Sigmoid colon (tissue), 7 donors: ENCODE data around the gene MAP2. TPM values are rescaled to one million over a fixed set of nuclear protein-coding genes. Genes with fewer than 3 reads are reported as not detected.
A peak's percentile ranks its signal among the peaks of the same experiment; 100 is the strongest.

Experiments used
- DNase-seq: peaks from one replicate; pipeline ENCODE4 v3.0.0-alpha.2; 2019
- H3K27ac ChIP-seq, 4 donors: fragments of 200-600 bp; sonication (generic); one replicate each; pipeline ENCODE4 v1.5.1; 2016 to 2019; ENCODE audit warnings: mild to moderate bottlenecking in 1 of 4
- H3K27me3 ChIP-seq, 3 donors: fragments of 200-600 bp; sonication (generic); one replicate each; pipeline ENCODE4 v1.5.1; 2019; ENCODE audit warnings: mild to moderate bottlenecking in 1 of 3
- H3K36me3 ChIP-seq, 4 donors: fragments of 200-600 bp; sonication (generic); one replicate each; pipeline ENCODE4 v1.5.1; 2016 to 2019
- H3K4me1 ChIP-seq, 4 donors: fragments of 200-600 bp; sonication (generic); one replicate each; pipeline ENCODE4 v1.5.1; 2017 to 2019
- H3K4me3 ChIP-seq, 4 donors: fragments of 200-600 bp; sonication (generic); one replicate each; pipeline ENCODE4 v1.5.1; 2017 to 2019; ENCODE audit warnings: mild to moderate bottlenecking in 2 of 4, moderate library complexity in 1 of 4
- H3K9me3 ChIP-seq, 4 donors: fragments of 200-600 bp in 3 of 4; sonication (generic) in 3 of 4; one replicate each; pipeline versions ENCODE4 v1.5.1 to v1.6.1; 2013 to 2019
- CTCF ChIP-seq, 4 experiments: fragments of 450-650 bp in 3 of 4; fragments of 200-600 bp in 1 of 4; IDR thresholded peaks; one replicate each; pipeline ENCODE4 v1.5.1; 2016 to 2019; ENCODE audit warnings: antibody characterized with exemption in 4 of 4, mild to moderate bottlenecking in 3 of 4, moderate library complexity in 2 of 4
- EP300 ChIP-seq, 4 donors: sonication (generic); formaldehyde crosslinking; IDR thresholded peaks; one replicate each; pipeline ENCODE4 v1.6.1; 2017; ENCODE audit warnings: antibody characterized with exemption in 4 of 4
- POLR2A ChIP-seq, 2 donors: fragments of 450-650 bp; IDR thresholded peaks; one replicate each; pipeline ENCODE4 v1.6.1; 2016; ENCODE audit warnings: antibody characterized with exemption in 2 of 2, mild to moderate bottlenecking in 2 of 2, moderate library complexity in 2 of 2
- POLR2AphosphoS5 ChIP-seq, 4 donors: sonication (generic); formaldehyde crosslinking; IDR thresholded peaks; one replicate each; pipeline ENCODE4 v1.6.1; 2017; ENCODE audit warnings: antibody characterized with exemption in 4 of 4
- WGBS, 2 donors: extraction: QIAGEN DNeasy Blood & Tissue Kit; methylation state at CpG; one replicate each; pipeline ENCODE4 v1.1.7; 2013; 5-methylcytosine and 5-hydroxymethylcytosine counted together
- intact Hi-C: fragments of 100-400 bp; cut with DNase I; formaldehyde crosslinking; loops from one replicate; pipeline ENCODE4 v1.15.1; 2023
- polyA plus RNA-seq, 3 donors: library from polyadenylated mRNA; stranded (reverse); fragments of 200-250 nt; gene quantifications; one replicate each; pipeline ENCODE4 v1.2.3, GENCODE V29; 2013
- total RNA-seq, 4 donors: library from RNA; depleted of rRNA; stranded (reverse); fragments of >200 nt; gene quantifications; one replicate each; pipeline ENCODE4 v1.1.0, GENCODE V29; 2016
- donor health status: healthy with polysubstance abuse.
- donor health status: Bipolar disorder and iron deficiency.
- donor health status: healthy.

Gene MAP2
- total and polyA plus RNA-seq, 7 donors, result 0.46 to 21.8 (median 8.4) TPM

- TF ChIP-seq CTCF (IDR thresholded peaks at IDR 0.05), result no peak
- TF ChIP-seq EP300 (IDR thresholded peaks at IDR 0.05), result no peak
- TF ChIP-seq POLR2A (IDR thresholded peaks at IDR 0.05), result no peak
- TF ChIP-seq POLR2AphosphoS5 (IDR thresholded peaks at IDR 0.05), result no peak
- H3K36me3 ChIP-seq, result no peaks in the 10 kb centered on the region
- WGBS, 2 donors, result 38 to 43% methylated on average over 17 of the region's 17 CpGs
- H3K4me1 ChIP-seq, result no peaks in the 10 kb centered on the region
- peak overlapping the region in 2 of 4 donors; percentile 4 to 28 for H3K4me3 ChIP-seq
- no peaks in the 10 kb centered on the region for H3K27me3 ChIP-seq
- intact Hi-C loops, result loop anchor here (10.0 kb wide), 1 partner anchor 244 kb away; no protein-coding TSS in a partner anchor
- no peak overlapping the region for H3K27ac ChIP-seq
- no peak for DNase-seq
- no peaks in the 10 kb centered on the region for H3K9me3 ChIP-seq
Observed at GRCh38 chr2:209579230-209579749, 155.4 kb downstream of the MAP2 start.

- Histone ChIP-seq H3K36me3 (no peaks in the 10 kb centered on the region), H3K4me1 (no peaks in the 10 kb centered on the region), H3K27ac (no peak overlapping the region), H3K27me3 (no peaks in the 10 kb centered on the region), H3K9me3 (no peaks in the 10 kb centered on the region), H3K4me3 (no peak overlapping the region)
- no peak for DNase-seq
- intact Hi-C loops, result no loop called here
- whole genome bisulfite sequencing, 2 donors, result 70 to 73% methylated on average over 1 of the region's 1 CpG
- TF ChIP-seq EP300 (IDR thresholded peaks at IDR 0.05), result no peak
- no peak for TF ChIP-seq CTCF (IDR thresholded peaks at IDR 0.05)
- TF ChIP-seq POLR2AphosphoS5 (IDR thresholded peaks at IDR 0.05), result no peak
- TF ChIP-seq POLR2A (IDR thresholded peaks at IDR 0.05), result no peak
Observed at GRCh38 chr2:209581040-209581439, 157.2 kb downstream of the MAP2 start.

- H3K4me1 ChIP-seq, result no peaks in the 10 kb centered on the region
- no peaks in the 10 kb centered on the region for H3K27me3 ChIP-seq
- intact Hi-C loops, result no loop called here
- no peaks in the 10 kb centered on the region for H3K9me3 ChIP-seq
- no peak overlapping the region for H3K27ac ChIP-seq
- DNase-seq, result no peak
- H3K36me3 ChIP-seq, result no peaks in the 10 kb centered on the region
- TF ChIP-seq POLR2A (IDR thresholded peaks at IDR 0.05) (no peak), CTCF (IDR thresholded peaks at IDR 0.05) (no peak), POLR2AphosphoS5 (IDR thresholded peaks at IDR 0.05) (no peak), EP300 (IDR thresholded peaks at IDR 0.05) (no peak)
- 71 to 76% methylated on average over 3 of the region's 3 CpGs for WGBS, 2 donors
- no peak overlapping the region for H3K4me3 ChIP-seq
Observed at GRCh38 chr2:209582281-209582680, 158.4 kb downstream of the MAP2 start.

GRCh38 chr2:209584472-209584871, 160.6 kb downstream of the MAP2 start:
- intact Hi-C loops, result no loop called here
- TF ChIP-seq POLR2AphosphoS5 (IDR thresholded peaks at IDR 0.05) (no peak), POLR2A (IDR thresholded peaks at IDR 0.05) (no peak), CTCF (IDR thresholded peaks at IDR 0.05) (no peak)
- H3K4me1 ChIP-seq, result no peaks in the 10 kb centered on the region
- no peaks in the 10 kb centered on the region for H3K36me3 ChIP-seq
- H3K27me3 ChIP-seq, result no peaks in the 10 kb centered on the region
- no peak overlapping the region for H3K4me3 ChIP-seq
- DNase-seq, result no peak
- H3K9me3 ChIP-seq, result no peaks in the 10 kb centered on the region
- no peak overlapping the region for H3K27ac ChIP-seq

GRCh38 chr2:209584915-209585314, 161.1 kb downstream of the MAP2 start:
- intact Hi-C loops, result no loop called here
- no peak for DNase-seq
- Histone ChIP-seq H3K4me1 (no peaks in the 10 kb centered on the region), H3K27me3 (no peaks in the 10 kb centered on the region), H3K27ac (no peak overlapping the region), H3K36me3 (no peaks in the 10 kb centered on the region), H3K4me3 (no peak overlapping the region), H3K9me3 (no peaks in the 10 kb centered on the region)
- no peak for TF ChIP-seq POLR2AphosphoS5 (IDR thresholded peaks at IDR 0.05)
- no peak for TF ChIP-seq EP300 (IDR thresholded peaks at IDR 0.05)
- no peak for TF ChIP-seq POLR2A (IDR thresholded peaks at IDR 0.05)
- no peak for TF ChIP-seq CTCF (IDR thresholded peaks at IDR 0.05)
- 50 to 76% methylated on average over 5 of the region's 5 CpGs for WGBS, 2 donors
